GM12873 (cell line): ENCODE results near the gene CST11.
A peak's percentile ranks its signal among the peaks of the same experiment; 100 is the strongest.

Source experiments
- TF ChIP-seq, protein P1 (sequence below): IDR thresholded peaks from 2 replicates; pipeline ENCODE4 v1.5.1; 2012; ENCODE audit warnings: low read depth, mild to moderate bottlenecking, moderate library complexity, low read length, control low read depth; ENCODE audit not compliant: insufficient read depth; ENCODE audit errors: missing control alignments

Gene CST11

DNA sequence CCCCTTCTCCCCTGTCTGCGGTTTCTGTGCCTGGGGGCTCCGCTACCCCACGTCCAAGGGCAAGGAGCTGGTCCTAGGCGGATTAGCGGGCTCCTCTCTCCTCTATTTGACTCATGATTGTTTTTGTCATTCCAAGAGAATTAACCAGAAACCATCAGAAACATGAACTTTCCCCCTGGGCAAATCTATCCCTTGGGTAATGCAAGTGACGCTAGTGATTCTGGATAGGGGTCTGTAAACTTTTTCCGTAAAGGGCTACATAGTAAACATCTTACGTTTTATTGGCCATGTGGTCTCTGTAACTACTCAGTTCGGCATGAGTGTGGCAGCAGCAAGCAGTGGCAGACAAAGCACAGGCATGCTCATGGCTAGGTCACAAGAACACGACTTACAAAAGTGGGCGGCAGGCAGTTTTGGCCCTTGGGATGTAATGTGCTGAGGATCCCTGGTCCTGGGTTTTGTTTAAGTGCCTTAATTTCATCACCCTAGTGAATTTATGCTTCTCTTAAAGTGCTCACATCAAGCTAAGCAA, 654 bp downstream of the CST11 start:
- TF ChIP-seq, protein P1, sequence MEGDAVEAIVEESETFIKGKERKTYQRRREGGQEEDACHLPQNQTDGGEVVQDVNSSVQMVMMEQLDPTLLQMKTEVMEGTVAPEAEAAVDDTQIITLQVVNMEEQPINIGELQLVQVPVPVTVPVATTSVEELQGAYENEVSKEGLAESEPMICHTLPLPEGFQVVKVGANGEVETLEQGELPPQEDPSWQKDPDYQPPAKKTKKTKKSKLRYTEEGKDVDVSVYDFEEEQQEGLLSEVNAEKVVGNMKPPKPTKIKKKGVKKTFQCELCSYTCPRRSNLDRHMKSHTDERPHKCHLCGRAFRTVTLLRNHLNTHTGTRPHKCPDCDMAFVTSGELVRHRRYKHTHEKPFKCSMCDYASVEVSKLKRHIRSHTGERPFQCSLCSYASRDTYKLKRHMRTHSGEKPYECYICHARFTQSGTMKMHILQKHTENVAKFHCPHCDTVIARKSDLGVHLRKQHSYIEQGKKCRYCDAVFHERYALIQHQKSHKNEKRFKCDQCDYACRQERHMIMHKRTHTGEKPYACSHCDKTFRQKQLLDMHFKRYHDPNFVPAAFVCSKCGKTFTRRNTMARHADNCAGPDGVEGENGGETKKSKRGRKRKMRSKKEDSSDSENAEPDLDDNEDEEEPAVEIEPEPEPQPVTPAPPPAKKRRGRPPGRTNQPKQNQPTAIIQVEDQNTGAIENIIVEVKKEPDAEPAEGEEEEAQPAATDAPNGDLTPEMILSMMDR, result no peak

DNA sequence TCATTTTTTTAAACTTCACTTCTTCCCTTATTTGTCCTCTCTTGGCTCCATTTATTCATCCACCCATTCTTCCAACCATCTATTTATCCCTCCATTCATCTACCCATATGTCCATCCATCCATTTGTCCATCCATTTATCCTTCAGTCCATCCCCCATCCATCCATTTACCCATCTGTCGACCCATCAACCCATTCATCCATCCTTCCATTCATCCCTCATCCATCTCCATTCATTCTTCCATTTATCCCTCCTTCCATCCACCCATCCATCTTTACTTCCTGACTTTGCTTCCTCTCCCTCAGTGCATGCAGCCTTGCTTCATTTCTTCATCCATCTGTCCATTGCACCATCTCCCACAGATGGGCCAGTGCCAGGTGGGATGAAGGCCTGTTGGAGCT, 1.8 kb downstream of the CST11 start:
- TF ChIP-seq, protein P1, result no peak

DNA sequence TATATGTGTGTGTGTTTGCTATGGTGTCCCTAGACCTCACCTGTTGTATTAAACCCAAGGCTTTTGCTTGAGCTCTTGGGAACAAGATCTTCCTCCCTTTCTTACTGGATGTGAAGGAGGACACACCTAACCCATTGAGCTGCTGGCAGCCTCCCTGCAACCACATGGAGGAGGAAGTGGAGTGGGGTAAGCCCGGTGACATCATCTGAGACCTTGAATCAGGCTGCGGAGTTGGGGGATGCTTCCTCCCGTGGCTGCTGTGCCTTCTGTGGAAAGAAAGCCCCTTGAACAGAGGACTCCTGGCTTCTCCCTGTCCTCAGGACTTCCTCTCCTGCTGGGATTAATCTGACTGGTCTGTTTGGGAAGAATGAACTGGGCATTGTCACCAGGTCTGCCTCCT, 3.3 kb downstream of the CST11 start:
- TF ChIP-seq, protein P1, result no peak

DNA sequence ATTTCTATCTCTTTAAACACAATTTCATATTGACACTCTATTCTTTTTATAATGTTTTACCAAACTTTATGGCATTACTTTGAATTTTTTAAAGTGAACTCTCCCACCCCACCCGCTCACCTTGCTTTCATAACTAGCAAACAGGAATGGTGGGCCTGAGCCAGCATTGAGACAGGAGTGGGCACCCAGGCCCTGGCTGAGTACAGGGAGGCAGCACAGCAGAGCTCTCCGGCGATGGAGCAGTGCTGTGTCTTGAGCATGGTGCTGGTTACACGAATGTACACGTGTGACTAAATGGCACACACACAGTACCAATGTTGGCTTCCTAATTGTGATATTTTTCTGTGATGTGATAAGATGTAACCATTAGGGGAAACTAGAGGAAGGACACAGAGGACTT, 4.5 kb downstream of the CST11 start:
- TF ChIP-seq, protein P1, result no peak

DNA sequence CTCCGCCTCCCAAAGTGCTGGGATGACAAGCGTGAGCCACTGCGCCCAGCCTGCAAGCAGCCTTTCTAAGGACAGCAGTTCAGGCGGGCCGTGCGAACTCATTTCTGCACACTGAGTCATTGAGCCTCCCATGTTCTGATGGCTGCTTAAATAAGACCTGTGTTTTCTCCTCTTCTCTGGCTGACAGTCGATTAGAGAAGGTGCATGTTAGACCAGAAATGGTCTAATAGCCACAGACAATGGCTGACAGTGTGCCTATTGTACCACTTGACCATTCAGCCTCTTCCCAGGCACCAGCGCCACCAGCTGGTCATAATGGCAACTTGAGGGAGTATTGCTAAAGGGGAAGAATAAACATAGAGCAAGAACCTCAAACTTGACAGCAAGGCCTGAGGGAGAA, 6.2 kb downstream of the CST11 start:
- TF ChIP-seq, protein P1, result peak; percentile 69

DNA sequence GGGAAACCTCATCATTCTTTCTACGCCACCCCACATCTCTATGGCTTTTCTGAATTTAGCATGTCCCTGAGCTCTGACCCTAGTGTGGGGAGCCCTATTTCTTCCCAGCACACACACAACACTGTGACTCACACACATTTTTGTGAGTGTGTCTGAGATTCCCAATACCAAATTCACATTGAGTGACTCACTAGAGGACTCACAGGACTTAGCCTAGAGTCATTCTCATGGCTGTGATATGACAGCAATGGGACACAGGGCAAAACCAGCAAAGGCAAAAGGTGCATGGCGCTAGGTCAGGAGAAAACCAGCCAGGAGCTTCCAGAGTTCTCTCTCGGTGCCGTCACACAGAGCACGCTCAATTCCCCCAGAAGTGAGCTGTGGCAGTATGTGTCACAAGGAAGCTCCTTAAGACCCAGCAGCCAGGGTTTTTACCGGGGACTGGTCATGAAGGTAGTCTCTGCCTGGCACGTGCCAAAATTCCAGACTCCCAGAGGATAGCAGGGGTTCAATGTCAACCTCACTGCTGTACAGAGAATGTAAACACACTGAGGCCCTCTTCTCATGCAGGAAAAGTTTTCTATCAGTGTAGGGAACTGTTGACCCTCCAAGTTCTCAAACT, 7.0 kb downstream of the CST11 start:
- TF ChIP-seq, protein P1, result no peak

DNA sequence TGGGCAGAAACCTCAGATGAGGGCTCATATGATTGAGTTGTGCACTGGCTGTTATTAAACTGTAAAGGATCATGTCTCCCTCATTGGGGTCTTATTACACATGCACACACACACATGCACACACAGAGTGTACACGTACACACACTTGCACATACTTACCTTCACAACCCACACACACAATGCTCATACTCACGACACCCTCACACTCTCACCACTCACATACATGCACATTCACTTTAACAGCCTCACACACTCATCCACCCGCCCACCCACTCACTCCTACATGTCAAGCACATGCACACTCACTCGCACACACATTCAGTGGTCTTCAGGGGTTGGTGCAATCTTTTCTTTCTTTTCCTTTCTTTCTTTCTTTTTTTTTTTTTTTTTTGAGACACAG, 7.8 kb downstream of the CST11 start:
- TF ChIP-seq, protein P1, result no peak
